HCT116 (cell line): Measurements from ENCODE around the gene CYB561A3.

Experiments
- CBX3 ChIP-seq: IDR thresholded peaks from 2 replicates; pipeline ENCODE4 v1.6.1; 2012; ENCODE audit warnings: low read depth
- CEBPB ChIP-seq: IDR thresholded peaks from 2 replicates; pipeline ENCODE4 v1.6.1; 2012; ENCODE audit warnings: low read depth
- EZH2 ChIP-seq: fragments of 200-600 bp; sonication (generic); IDR thresholded peaks from 2 replicates; pipeline ENCODE4 v1.6.1; 2017; ENCODE audit warnings: antibody characterized with exemption, mixed run types
- EZH2phosphoT487 ChIP-seq: fragments of 200-600 bp; IDR thresholded peaks from 2 replicates; pipeline ENCODE4 v1.6.1; 2018; ENCODE audit warnings: antibody characterized with exemption, borderline replicate concordance
- POLR2AphosphoS5 ChIP-seq: IDR thresholded peaks from 2 replicates; pipeline ENCODE4 v1.6.1; 2011; ENCODE audit warnings: mild to moderate bottlenecking, low read depth, low read length, moderate library complexity
- RAD21 ChIP-seq: IDR thresholded peaks from 2 replicates; pipeline ENCODE4 v1.6.1; 2012; ENCODE audit warnings: low read depth, mild to moderate bottlenecking
- SRF ChIP-seq: IDR thresholded peaks from 2 replicates; pipeline ENCODE4 v1.6.1; 2012; ENCODE audit warnings: low read depth
- TCF7L2 ChIP-seq: IDR thresholded peaks from 2 replicates; pipeline ENCODE4 v1.7.0; 2011; ENCODE audit warnings: borderline replicate concordance, inconsistent platforms; ENCODE audit not compliant: insufficient read depth, insufficient read length; ENCODE audit errors: extremely low read depth
- ZNF274 ChIP-seq: fragments of 200-500 bp; sonication (Bioruptor generic); IDR thresholded peaks from 2 replicates; pipeline ENCODE4 v1.6.1; 2014; ENCODE audit warnings: mild to moderate bottlenecking, low read depth, low read length, inconsistent platforms
- TF ChIP-seq, protein P1 (sequence below), 3 experiments: fragments of 200-600 bp in 1 of 3; sonication (generic) in 1 of 3; IDR thresholded peaks in 2 of 3; conservative IDR thresholded peaks in 1 of 3; 2 replicates each; pipeline ENCODE4 v1.5.1; 2012 to 2017; ENCODE audit warnings: low read depth in 2 of 3, low read length in 2 of 3, antibody characterized with exemption in 1 of 3, borderline replicate concordance in 1 of 3, control low read depth in 1 of 3, mild to moderate bottlenecking in 1 of 3, mixed read lengths in 1 of 3, mixed run types in 1 of 3, moderate library complexity in 1 of 3; ENCODE audit not compliant: insufficient read depth in 1 of 3
- TF ChIP-seq, protein P2 (sequence below): IDR thresholded peaks from 2 replicates; pipeline ENCODE4 v1.6.1; 2012

DNA sequence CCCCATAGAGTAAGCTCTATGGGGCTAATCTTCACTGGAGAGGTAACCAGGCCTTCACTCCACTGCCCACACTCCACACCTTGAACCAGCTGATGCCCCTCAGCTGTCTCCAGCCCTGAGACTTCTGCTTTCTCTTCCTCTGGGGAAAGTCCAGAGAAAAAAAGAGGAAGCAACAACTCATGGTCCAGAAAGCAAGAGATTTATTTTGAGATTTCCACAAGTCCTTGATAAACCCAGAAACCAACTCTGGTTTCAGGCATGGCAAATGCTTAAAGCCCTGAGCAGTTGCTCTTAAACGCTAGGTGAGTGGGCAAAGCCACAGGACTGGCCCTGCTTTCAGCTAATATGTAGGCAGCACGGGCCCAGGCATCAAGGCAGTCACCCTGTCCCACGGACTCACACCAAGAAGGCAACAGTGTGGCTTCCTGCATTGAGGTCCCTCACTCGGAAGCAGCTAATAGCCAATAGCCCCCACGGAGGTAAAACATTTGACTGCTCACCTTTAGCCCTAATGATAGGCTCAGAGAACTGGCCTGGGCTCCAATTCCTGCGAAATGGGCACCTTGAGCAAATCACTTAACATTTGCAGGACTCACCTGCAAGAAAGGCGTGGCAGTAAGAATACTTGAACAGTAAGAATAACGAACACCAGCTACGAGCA, 4.3 kb downstream of the CYB561A3 start:
- TF ChIP-seq, protein P1, sequence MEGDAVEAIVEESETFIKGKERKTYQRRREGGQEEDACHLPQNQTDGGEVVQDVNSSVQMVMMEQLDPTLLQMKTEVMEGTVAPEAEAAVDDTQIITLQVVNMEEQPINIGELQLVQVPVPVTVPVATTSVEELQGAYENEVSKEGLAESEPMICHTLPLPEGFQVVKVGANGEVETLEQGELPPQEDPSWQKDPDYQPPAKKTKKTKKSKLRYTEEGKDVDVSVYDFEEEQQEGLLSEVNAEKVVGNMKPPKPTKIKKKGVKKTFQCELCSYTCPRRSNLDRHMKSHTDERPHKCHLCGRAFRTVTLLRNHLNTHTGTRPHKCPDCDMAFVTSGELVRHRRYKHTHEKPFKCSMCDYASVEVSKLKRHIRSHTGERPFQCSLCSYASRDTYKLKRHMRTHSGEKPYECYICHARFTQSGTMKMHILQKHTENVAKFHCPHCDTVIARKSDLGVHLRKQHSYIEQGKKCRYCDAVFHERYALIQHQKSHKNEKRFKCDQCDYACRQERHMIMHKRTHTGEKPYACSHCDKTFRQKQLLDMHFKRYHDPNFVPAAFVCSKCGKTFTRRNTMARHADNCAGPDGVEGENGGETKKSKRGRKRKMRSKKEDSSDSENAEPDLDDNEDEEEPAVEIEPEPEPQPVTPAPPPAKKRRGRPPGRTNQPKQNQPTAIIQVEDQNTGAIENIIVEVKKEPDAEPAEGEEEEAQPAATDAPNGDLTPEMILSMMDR (IDR thresholded peaks at IDR 0.05 in 2 of 3, conservative IDR thresholded peaks at IDR 0.05 in 1 of 3; ENCODE audit: borderline replicate concordance in 1 of 3, insufficient read depth in 1 of 3, low read depth in 2 of 3, low read length in 2 of 3), result no peak
- TF ChIP-seq EZH2 (no peak), CBX3 (no peak), EZH2phosphoT487 (no peak), POLR2AphosphoS5 (no peak), ZNF274 (no peak), TCF7L2 (no peak), SRF (no peak), CEBPB (no peak), RAD21 (no peak)
- TF ChIP-seq, protein P2, sequence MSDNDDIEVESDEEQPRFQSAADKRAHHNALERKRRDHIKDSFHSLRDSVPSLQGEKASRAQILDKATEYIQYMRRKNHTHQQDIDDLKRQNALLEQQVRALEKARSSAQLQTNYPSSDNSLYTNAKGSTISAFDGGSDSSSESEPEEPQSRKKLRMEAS, result no peak
